ENCODE data around the gene BMP2. TPM values are rescaled to one million over a fixed set of nuclear protein-coding genes. Genes with fewer than 3 reads are reported as not detected.

Gene BMP2
- polyA plus RNA-seq, 2 of the 4 experiments (the other 2 are of a cell fraction) = 0.19 to 0.23 TPM

DNA sequence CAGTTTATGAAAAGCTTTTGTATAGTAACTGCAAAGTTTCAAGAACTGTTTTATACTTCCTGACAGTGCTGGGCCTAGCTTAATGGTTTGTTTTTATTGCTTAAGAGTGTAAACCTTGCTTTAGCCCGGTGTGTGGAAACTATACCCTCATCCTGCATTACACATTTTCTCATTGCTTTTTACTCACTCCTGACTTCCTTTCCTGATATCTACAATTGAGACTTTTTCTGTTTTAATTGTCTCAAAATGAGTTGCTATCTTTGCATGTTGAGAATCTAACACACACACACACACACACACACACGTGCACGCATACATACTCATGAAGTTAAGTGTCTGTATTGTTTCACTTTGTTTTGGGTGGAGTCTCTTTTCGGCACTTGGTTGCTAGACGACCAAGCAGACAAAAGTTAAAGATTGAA lies 16.7 kb downstream of the BMP2 start (continued):
- TF ChIP-seq HMGXB4 (CRISPR knock-in tag; IDR thresholded peaks at IDR 0.05; ENCODE audit: borderline replicate concordance) = no peak
- no peak for TF ChIP-seq EHMT2 (IDR thresholded peaks at IDR 0.05; ENCODE audit: low read depth)

- Histone ChIP-seq H3K9me3 (no peaks in the 10 kb centered on the region), H3K27ac (no peak overlapping the region), H3K4me2 (no peak overlapping the region), H3K4me3 (no peak overlapping the region), H3K4me1 (no peaks in the 10 kb centered on the region)
- ChIA-PET CTCF (interaction anchor here (0.6 to 0.9 kb wide), 2 partner anchors 19 to 287 kb away, joined by 3 to 8 read pairs; no protein-coding TSS in a partner anchor), POLR2A (no interaction called here)
- DNase-seq (ENCODE audit: low read depth in 1 of 2, low spot score in 1 of 2) (no peak), FAIRE-seq (no peak), ATAC-seq (no peak)
- 29% methylated on average over 3 of the region's 3 CpGs for WGBS (ENCODE audit: missing lambda C conversion rate)
- TF ChIP-seq RNF2 (IDR thresholded peaks at IDR 0.05; ENCODE audit: borderline replicate concordance, low read depth) = no peak
- TF ChIP-seq SREBF2 (IDR thresholded peaks at IDR 0.05) = no peak
- no peak for TF ChIP-seq TFCP2L1 (CRISPR knock-in tag; IDR thresholded peaks at IDR 0.05)
- no peak for TF ChIP-seq EHMT2 (IDR thresholded peaks at IDR 0.05; ENCODE audit: low read depth)
- no peak for TF ChIP-seq JUNB (IDR thresholded peaks at IDR 0.05)
- TF ChIP-seq RAD21 (conservative IDR thresholded peaks at IDR 0.05 in 1 of 2, IDR thresholded peaks at IDR 0.05 in 1 of 2) = no peak
- no peak for TF ChIP-seq MAZ (IDR thresholded peaks at IDR 0.05; ENCODE audit: borderline replicate concordance, low read depth, low read length)
- no peak for TF ChIP-seq GATA3 (IDR thresholded peaks at IDR 0.05; ENCODE audit: borderline replicate concordance)
- no peak for TF ChIP-seq MAFK (IDR thresholded peaks at IDR 0.05; ENCODE audit: partially characterized antibody)
- TF ChIP-seq FOSB (CRISPR knock-in tag; IDR thresholded peaks at IDR 0.05) = no peak
- no peak for TF ChIP-seq ZSCAN20 (CRISPR knock-in tag; IDR thresholded peaks at IDR 0.05)
- TF ChIP-seq EP300 (IDR thresholded peaks at IDR 0.05) = no peak
- no peak for TF ChIP-seq CHD4 (IDR thresholded peaks at IDR 0.05; ENCODE audit: borderline replicate concordance)
- no peak for TF ChIP-seq HEYL (CRISPR knock-in tag; IDR thresholded peaks at IDR 0.05)
- no peak for TF ChIP-seq ZNF302 (CRISPR knock-in tag; IDR thresholded peaks at IDR 0.05)
- TF ChIP-seq CBX2 (IDR thresholded peaks at IDR 0.05; ENCODE audit: borderline replicate concordance, low read depth) = no peak
- TF ChIP-seq HES2 (IDR thresholded peaks at IDR 0.05) = no peak
- TF ChIP-seq KDM5A (IDR thresholded peaks at IDR 0.05) = no peak
- TF ChIP-seq, protein P1, sequence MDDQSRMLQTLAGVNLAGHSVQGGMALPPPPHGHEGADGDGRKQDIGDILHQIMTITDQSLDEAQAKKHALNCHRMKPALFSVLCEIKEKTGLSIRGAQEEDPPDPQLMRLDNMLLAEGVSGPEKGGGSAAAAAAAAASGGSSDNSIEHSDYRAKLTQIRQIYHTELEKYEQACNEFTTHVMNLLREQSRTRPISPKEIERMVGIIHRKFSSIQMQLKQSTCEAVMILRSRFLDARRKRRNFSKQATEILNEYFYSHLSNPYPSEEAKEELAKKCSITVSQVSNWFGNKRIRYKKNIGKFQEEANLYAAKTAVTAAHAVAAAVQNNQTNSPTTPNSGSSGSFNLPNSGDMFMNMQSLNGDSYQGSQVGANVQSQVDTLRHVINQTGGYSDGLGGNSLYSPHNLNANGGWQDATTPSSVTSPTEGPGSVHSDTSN (IDR thresholded peaks at IDR 0.05) = no peak
These were observed 17.3 kb downstream of the BMP2 start for GRCh38 chr20:6784767-6785166.

DNA sequence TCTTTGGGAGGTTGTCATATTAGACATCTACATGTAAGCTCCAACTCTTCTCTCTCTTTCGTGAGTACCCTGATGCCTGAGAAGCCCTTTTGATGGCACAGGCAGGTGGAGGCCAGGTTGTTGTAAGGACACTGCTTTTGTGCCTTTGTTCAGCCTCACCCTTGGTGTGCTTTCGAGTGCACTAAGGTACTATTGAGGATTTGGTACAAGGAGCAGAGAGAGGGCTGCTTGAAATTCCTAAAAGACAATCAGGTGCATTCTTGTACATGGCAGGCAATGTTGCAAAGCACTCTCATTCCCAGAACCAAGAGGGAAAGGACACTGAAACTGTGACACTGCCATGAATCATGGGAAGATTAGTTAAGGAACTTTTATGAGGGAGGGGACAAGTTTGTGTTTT lies 19.1 kb downstream of the BMP2 start:
- no peak for FAIRE-seq
- H3K4me3 ChIP-seq = no peak overlapping the region
- no peak for DNase-seq (ENCODE audit: low read depth in 1 of 2, low spot score in 1 of 2)
- 13% methylated on average over 2 of the region's 2 CpGs for WGBS (ENCODE audit: missing lambda C conversion rate)
- no peak overlapping the region for H3K27ac ChIP-seq
- TF ChIP-seq, protein P1 (IDR thresholded peaks at IDR 0.05) = no peak
- TF ChIP-seq RFX5 (IDR thresholded peaks at IDR 0.05) (no peak), JUNB (IDR thresholded peaks at IDR 0.05) (no peak), HMGXB4 (CRISPR knock-in tag; IDR thresholded peaks at IDR 0.05; ENCODE audit: borderline replicate concordance) (no peak), BHLHE40 (IDR thresholded peaks at IDR 0.05; ENCODE audit: low read depth, low read length) (no peak)
- TF ChIP-seq, protein P2, sequence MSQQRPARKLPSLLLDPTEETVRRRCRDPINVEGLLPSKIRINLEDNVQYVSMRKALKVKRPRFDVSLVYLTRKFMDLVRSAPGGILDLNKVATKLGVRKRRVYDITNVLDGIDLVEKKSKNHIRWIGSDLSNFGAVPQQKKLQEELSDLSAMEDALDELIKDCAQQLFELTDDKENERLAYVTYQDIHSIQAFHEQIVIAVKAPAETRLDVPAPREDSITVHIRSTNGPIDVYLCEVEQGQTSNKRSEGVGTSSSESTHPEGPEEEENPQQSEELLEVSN (IDR thresholded peaks at IDR 0.05; ENCODE audit: borderline replicate concordance, low read depth) = no peak
- ChIA-PET CTCF (interaction anchor here (1.9 kb wide), 1 partner anchor 34 kb away, joined by 5 read pairs; no protein-coding TSS in a partner anchor), POLR2A (no interaction called here)
- no peak overlapping the region for H3K4me2 ChIP-seq
- no peaks in the 10 kb centered on the region for H3K4me1 ChIP-seq
- ATAC-seq = no peak
- no peaks in the 10 kb centered on the region for H3K9me3 ChIP-seq

Data from A549 (cell line).